Measurements from ENCODE around the gene HHAT.

HHAT gene

DNA sequence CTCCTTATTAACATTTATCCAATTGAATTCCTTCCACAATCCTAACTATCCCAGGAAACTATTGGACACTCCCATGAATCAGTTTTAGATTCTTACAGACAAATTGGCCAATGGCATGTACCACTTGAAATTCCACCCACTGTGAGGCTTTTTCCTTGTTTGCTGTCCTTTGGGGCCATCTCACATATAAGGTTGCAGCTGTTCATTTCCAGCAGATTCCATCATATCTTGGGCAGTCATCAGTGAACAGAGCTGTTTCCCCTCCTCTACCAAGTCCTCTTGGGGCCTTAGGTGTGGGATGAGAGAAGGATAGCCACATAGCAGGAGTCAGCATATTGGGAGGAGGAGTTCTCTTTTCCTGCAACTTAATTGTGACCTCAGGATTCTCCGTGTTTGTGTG lies 109.1 kb downstream of the HHAT start:
- FAIRE-seq (no peak), DNase-seq (ENCODE audit: low spot score) (no peak)

DNA sequence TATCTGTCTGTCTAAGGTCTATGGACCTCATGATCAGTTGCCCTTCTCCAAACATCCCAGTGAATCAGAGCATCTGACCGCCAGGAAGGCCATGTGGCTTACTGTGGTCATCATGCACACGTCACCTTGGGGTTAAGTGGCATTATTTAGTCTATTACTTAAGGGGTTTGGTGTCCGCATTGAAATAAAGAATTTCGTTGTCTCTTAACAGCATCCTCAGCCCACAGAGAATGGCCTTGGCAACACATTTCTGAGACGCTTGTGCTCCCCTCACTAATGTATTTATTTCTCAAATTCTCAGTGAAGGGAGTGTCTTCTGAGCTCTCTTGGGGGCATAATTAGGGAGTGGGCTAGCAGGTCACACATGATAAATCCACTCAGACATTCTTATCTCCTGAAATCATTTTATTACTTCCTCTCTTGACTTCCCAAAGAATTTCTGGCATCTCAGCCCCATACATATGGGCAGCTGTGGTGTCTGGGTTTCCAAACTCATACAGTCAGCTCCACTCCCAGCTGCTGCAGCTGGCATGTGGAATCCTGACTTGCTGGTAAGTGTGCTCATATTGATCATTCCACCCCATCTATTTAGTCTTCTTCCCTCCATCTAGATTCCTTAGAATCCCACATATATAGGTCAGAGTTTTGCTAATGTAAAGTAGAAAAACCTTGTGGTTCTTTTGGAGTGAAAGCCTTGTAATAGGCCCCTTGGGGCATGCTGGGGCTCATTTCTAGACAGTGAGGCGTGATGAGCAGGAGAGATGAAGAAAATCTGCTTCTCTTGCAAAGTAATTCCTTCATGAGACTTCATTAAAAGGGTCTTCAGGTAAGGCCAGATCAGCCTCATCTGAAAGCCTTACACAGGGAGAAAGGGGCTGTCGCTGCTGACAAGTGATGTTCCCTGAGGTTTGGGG lies 110.5 kb downstream of the HHAT start:
- FAIRE-seq (peak; percentile 98), DNase-seq (ENCODE audit: low spot score) (peak; percentile 99)

DNA sequence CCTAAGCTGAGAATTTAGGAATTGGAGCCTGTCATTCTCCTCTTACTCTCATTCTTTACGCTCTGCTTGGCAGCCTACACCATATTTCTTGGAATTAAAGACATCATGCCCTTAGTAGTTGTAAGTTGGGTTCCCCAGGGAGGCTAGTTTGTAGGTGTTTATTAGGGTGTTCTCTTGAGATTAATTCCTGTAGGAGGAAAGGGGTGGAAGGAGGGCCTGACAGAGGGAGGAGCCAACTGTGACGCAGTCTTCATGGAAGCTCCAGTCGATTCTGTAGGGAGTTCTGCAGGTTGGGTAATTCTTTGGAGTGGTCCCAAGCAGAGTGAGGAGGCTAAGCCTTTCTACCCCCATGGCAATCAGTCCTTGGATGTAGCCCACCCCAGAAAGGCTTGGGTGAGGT lies 111.4 kb downstream of the HHAT start:
- no peak for FAIRE-seq
- no peak for DNase-seq (ENCODE audit: low spot score)

DNA sequence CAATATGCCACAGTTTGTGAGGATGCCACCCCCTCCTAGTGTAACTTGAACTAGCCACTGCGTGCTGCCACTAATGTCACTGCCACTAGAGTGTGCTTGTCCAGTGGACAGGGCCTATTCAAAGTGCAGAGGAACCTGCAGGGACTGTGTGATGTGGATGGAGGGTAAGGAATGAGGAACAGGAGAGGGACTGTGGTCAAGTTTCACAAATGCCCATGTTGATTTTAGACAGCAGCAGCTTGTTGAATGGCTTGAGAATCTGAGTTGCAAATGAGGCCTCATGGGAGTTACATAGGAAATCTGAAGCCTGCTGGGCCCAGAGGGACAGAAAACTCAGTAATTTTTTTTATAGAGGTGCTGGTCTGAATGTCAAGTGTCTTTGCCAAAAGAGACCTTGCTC lies 112.3 kb downstream of the HHAT start:
- DNase-seq (ENCODE audit: low spot score) (no peak), FAIRE-seq (no peak)

DNA sequence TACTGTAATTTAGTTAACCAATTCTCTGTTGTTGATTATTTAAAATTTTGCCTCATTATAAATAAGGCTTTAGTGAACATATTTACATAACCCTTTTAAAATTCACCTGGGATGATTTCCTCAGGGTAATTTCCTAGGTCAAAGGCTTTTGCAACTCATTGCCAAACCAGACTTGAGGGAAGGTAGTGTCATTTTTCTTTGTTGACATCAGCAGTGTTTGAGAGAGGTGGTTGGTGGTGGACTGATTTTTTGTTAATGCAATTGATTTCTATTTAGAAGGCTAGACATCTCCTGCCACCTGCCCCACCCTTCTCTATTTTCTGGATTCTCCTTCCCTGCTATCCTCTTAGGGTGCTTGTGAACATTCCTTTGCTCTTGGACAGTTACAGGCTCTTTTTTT lies 116.8 kb downstream of the HHAT start:
- DNase-seq (ENCODE audit: low spot score) (no peak), FAIRE-seq (no peak)

DNA sequence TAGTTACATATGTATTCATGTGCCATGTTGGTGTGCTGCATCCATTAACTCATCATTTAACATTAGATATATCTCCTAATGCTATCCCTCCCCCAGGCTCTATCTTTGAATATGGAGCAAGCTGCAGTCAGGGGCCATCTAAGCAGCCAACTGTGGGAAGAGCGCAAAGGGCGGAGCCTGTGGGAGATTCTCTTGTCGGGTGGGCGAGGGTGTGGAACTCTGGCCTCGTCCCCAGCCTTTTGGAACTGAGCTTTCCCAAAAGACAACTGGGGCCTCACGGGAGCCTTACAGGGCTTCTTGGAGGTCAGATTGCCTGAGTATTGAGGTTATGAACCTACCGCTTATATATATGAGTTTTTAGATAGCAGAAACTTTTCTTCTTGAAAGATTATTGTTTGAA lies 117.2 kb downstream of the HHAT start:
- DNase-seq (ENCODE audit: low spot score) (no peak), FAIRE-seq (no peak)

DNA sequence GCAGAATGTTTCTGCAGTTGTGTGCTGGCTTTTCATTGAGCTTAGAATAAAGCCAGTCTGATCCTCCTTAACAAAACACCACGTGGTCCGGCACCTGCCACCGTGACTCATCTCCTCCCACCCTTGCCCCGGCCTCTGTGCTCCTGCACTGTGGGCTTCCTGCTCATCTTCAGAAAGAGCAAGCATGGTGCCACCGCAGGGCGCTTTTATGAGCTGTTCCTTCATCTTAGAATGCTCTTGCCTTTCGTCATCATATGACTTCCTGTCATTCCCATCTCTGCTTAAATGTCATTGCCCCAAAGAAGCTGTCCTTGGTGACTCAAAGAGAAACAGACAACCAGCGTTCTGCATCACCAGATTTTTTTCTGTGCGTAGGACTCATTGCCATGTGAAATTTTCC lies 117.8 kb downstream of the HHAT start:
- FAIRE-seq (peak; percentile 11), DNase-seq (ENCODE audit: low spot score) (peak; percentile 67)

DNA sequence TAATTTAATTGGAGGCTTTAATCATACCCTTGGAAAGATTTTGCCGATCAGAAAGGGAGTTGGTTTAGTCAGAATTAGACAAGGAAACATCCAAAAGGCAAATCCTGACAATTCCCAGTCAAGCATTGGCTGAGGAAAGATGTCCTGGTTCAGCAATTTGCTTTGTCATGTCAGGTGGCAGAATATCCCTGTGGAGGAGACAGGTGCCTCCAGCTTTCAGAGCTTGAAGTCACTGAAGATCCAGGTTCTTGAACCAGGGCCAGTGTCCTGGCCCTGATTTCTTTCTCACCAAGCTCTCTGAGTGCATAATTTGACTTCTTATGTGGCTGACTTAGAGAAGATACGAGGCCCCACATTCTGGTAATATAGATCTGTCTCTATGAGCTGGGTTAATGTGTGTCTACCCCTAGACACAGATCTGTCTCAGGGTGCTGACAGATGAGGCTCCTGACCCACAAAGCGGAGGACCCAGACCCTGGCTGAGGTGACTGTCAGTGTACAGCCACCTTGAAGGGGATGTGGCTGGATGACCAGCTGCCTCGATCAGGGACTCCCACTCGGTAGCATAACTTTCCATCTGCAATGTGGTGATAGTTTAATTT lies 118.9 kb downstream of the HHAT start:
- DNase-seq (ENCODE audit: low spot score) (no peak), FAIRE-seq (no peak)

DNA sequence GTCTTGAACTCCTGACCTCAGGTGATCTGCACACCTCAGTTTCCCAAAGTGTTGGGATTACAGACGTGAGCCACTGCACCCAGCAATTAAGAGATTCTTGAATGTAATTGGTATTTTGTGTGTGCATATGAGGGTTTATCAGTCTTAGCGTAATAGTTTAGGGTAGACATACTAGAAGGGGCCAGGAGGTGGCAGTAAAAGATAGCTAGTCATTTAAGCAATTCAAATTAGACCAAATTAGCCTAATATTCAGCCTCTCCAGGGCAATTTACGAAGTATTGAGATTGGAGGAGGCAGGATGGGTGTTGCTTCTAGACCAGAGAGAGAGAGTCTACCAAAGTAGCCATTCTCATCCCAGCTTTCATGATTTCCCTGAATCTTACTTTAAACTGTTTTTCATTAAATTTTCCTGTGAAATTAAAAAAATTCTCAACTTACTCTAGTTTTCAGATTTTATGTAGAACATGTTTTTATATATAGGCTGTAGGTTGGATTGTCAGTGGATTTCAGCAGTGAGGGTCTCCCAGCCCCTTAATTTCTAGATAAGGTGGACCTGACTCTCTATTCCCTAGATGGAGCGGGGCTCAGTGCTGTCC lies 119.7 kb downstream of the HHAT start:
- peak; percentile 41 for DNase-seq (ENCODE audit: low spot score)
- FAIRE-seq = peak; percentile 11

DNA sequence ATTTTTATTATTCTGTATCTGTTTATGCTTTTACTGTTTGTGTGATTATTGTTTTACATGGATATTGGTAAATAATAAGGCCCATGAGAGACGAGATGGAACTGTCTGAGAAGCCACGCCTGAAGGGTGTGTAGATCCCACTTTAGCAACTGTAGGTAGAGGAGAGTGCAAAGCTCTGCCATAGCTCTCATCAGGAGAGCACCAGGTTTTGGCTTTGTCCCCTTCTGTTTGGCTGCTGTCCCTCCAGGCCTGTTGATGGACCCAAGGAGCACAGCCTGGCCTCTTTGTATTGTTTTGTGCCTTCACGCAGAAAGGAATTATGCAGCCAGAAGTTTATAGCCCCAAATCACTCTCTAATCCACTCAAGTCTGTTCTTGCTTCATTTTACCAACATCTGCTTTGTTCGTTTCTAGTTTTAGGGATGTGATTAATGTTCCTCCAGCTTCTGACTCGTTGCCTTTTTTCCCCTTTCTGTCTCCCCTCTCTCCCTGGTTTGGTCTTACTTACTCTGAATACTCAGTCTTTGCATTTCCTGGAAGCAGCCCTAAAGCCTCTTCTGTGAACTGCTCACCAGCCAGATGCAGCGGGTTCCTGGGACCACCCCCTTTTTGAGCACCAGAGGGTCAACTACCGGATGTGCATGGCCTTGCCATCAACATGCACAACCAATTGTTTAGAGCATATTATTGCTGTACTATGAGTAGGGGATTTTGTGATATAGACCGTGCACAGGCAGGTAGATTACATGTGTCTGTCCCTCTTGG lies 127.3 kb downstream of the HHAT start:
- no peak for DNase-seq (ENCODE audit: low spot score)
- FAIRE-seq = no peak

DNA sequence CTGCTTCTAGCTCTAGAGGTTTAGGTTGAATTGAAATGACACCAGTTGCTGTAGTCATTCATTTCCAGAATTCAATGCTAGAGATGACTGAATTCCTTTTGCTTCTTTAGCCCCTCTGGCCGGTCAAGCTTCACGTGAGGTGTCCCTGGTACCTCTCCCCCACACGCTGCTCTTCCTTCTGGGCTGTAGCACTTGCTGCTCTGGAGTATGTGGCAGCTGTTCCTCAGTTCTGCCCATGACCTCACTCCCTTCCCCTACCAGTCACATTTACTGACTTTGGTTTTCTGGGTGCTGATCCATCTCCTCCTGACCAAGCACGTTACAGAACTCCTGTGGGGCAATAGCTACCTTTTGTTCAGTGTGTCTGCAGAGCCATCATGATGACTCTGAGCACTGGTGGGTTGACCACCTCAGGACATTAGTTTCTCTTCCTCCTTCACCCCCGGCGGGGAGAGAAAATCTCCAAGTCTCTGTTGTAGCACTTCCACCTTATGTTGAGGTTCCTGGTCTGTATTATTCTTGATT lies 128.1 kb downstream of the HHAT start:
- FAIRE-seq (no peak), DNase-seq (ENCODE audit: low spot score) (no peak)

DNA sequence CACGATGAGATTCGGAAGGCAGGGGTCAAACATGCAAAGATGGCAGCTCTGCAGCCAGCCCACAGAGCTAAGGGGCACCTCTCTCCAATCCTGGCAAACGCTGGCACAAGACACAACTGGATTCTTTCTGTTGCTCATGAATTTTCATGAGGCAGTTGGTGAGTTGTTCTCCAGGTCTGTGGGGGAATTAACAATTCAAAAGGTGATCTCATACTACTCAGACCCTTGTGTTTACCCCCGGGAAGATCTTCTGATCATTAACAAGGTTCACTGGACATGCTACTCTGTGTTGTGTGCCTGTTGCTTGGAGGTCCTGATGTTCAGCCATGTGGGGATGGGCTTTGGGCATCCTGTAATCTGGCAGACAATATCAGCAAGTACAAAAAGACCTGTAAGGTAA lies 128.9 kb downstream of the HHAT start:
- no peak for DNase-seq (ENCODE audit: low spot score)
- no peak for FAIRE-seq

DNA sequence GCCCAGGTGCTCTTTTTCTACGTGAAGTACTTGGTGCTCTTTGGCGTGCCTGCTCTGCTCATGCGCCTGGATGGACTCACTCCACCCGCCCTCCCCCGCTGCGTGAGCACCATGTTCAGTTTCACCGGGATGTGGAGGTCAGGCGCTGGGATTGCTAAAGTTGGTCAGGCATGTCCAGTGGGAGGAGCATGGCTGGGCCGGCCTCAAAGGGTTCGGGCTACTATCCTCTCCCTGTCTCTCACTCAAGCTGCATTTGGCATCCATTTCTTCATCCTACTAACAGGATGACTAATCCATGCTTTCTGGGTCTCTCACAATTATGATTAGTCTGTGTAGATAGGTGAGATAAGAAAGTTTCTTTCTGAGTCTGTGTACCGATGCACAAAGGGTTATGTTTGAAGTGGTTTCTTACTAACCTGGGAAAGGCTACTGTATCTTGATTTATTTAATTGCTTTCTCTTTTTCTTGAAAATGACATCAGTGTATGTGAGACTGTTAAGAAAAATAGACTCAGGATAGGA lies 135.9 kb downstream of the HHAT start:
- FAIRE-seq (peak; percentile 96), DNase-seq (ENCODE audit: low spot score) (peak; percentile 92)

DNA sequence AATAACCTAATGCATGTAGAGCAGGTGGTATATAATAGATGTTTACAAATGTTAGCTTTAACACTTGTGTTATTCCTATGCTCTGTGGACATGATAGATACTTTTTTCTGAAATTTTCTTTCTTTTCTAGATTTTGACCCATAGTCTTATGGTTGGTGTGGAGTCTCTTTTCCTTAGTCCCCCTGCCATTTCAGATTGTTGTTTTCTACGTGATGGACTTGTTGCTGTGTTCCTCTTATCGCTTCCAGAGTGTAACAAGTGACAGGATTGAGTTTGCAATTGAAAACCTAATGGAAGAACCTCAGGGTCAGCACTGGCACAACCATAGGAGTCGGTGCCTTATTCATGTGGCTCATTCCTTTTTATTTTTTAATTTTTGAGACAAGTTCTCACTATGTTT lies 136.4 kb downstream of the HHAT start:
- no peak for FAIRE-seq
- no peak for DNase-seq (ENCODE audit: low spot score)

DNA sequence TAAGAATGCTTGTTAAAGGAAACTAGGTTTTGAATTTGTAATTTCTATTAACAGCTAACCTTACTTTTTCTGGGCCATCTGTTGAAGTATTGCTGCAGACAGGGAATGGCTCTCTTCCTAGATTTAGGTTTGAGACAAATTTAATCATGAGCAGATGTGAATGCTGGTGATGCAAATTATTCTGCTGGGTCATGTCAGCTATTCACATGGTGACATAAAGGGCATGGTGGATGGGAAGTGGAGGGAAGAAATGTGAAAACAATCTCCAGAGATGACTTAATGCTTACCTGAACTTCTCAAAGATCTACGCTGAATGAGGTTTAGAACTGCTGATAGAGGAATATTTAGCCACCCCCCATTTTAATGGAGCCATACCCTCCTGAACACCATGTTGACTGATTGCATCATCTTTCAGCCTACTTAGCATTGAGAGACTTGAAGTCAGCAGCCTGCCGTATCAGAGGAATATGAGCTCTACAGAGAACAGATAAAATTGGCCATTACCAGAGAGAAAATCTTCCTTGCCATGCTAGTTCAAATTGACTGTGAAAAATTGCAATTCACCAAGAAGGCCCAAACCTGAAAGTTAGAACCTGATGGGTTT lies 138.8 kb downstream of the HHAT start:
- no peak for FAIRE-seq
- no peak for DNase-seq (ENCODE audit: low spot score)

DNA sequence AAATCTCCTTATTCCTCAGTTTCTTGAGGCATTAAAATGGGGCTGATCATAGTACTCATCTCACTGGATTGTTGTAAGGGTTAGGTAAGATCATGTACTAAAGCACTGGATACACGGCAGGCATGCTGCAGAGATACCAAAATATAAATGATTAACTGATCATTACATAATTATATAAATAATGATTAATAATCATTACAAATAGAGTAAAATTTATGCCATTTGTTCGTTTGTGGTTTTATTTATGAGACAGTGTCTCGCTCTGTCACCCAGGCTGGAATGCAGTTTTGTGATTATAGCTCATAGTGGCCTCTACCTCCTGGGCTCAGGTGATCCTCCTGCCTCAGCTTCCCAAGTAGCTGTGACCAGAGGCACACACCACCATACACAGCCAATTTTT lies 140.7 kb downstream of the HHAT start:
- DNase-seq (ENCODE audit: low spot score) = no peak
- no peak for FAIRE-seq

DNA sequence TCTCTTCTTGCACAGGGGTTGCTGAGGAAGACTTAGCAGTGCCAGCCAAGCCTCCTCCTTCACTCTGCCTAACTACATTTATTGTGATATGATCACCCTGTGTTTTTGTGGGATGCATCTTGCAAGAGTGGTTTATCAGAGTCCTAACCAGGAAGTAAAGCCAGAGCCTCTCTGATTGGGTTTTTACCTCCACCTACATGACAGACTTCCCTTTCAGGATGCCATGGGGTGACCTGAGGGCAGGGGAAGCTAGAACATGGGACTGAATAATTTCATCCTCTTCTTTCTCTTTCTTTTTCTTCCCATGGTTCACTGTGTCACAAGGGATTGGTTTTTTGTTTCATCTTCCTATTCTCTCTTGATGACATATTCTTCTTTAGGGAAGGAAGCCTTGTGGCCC lies 146.6 kb downstream of the HHAT start:
- FAIRE-seq = no peak
- no peak for DNase-seq (ENCODE audit: low spot score)

DNA sequence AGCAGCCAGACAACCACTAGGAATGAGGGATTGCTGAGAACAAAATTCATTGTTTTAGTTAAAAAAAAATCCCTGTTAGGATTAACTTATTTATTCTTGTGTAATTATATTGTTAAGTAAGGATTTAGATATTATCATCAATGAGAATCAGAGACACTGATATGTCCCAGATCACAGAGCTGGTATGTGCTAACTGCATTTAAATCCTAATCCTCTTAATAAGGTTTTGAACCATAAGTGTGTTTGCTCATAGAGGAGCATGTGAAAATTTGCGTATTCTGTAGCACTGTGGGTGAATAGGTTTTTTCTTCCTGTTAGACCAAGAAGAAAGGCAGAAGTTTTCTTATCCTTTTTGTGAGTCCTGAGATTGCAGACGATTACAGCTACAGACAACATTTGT lies 147.1 kb downstream of the HHAT start:
- DNase-seq (ENCODE audit: low spot score) (no peak), FAIRE-seq (no peak)

DNA sequence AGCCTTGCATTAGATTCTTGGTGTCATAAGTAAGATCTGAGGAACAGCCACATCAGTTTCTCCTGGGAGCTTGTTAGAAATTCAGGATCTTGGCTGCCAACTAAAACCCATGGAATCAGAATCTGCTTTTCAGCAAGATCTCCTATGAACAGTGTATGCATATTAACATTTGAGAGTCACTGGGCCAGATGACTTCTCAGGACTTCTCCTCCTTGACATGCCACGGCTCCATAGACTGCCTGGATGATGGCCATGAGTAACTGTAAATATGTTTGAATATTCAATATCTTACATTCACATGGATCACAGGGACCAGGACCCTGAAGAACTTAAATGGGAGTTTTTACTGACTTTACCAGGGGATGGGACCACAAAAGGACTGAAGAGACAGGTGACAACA lies 148.0 kb downstream of the HHAT start:
- no peak for DNase-seq (ENCODE audit: low spot score)
- FAIRE-seq = no peak

DNA sequence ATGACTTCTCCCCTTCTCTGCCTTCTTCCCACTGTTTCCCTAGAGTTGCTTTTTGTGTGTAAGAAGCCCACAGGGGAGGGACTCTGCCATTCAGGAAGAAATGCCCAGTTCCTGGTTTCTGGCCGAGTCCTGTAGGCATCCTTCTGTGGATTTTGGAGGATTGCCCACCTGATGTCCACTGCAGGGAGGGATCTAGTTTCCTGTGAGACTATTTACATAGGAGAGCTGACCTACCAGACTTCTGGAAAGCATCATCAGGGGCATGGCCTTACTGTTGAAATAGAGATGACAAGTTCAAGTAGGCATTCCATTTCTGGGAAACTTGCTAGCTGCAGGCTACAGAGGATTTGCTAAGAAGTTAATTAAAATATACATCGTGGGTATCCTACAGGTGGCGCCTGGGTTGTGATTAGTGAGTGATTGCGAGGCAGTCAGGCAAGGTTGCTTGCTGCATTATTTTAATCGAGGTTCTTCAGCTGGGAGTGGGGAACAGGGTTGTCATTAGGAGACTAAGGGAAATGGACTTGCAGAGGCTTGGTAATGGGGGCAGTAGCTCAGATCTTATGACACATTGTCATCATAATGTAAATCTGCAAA lies 148.7 kb downstream of the HHAT start:
- FAIRE-seq (no peak), DNase-seq (ENCODE audit: low spot score) (no peak)

DNA sequence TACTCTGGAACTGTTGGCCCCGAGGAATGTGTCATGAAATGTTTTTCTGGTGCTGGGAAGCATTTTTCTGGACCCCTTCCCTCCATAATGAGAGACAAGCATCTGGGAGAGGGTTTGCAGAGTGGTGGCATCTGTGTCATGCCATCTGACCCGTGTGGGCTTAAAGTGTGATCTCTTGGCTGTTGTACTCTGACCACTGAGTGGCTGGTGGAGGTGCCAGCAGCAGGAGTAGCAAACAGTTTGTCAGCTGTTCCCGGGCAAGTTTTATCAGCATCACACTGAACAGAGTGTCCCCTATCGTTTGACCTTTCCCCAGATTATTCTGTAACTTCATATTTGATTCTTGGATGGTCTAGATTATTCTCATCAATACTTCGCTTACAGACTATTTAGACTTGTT lies 150.1 kb downstream of the HHAT start:
- no peak for FAIRE-seq
- no peak for DNase-seq (ENCODE audit: low spot score)

All from RCC 7860 (cell line).